GM18502 (cell line): ENCODE data around the gene P2RX2.
A peak's percentile ranks its signal among the peaks of the same experiment; 100 is the strongest.

ENCODE experiments used
- ATAC-seq: cut with Tn5 transposase; IDR thresholded peaks from one replicate; pipeline ENCODE4 v1.9.1; 2021; ENCODE audit warnings: mild to moderate bottlenecking; ENCODE audit not compliant: unreplicated experiment, poor library complexity

The P2RX2 gene

GRCh38 chr12:132600048-132601032 lies 18.2 kb upstream of the P2RX2 start:
- ATAC-seq, result no peak

GRCh38 chr12:132601171-132601883 lies 17.2 kb upstream of the P2RX2 start:
- no peak for ATAC-seq

- no peak for ATAC-seq
Observed at GRCh38 chr12:132602572-132603239, 15.9 kb upstream of the P2RX2 start.

GRCh38 chr12:132603240-132604150 lies 15.1 kb upstream of the P2RX2 start:
- ATAC-seq, result no peak

GRCh38 chr12:132604151-132604618 lies 14.4 kb upstream of the P2RX2 start:
- ATAC-seq, result no peak

GRCh38 chr12:132604668-132605441 lies 13.7 kb upstream of the P2RX2 start:
- ATAC-seq, result no peak

- no peak for ATAC-seq
Observed at GRCh38 chr12:132605892-132606291, 12.7 kb upstream of the P2RX2 start.

- no peak for ATAC-seq
Observed at GRCh38 chr12:132606466-132606865, 12.1 kb upstream of the P2RX2 start.

- ATAC-seq, result no peak
Observed at GRCh38 chr12:132606927-132607326, 11.6 kb upstream of the P2RX2 start.

GRCh38 chr12:132608231-132609171 lies 10.1 kb upstream of the P2RX2 start:
- ATAC-seq, result no peak

- ATAC-seq, result no peak
Observed at GRCh38 chr12:132610051-132610759, 8.4 kb upstream of the P2RX2 start, which contains the start of gene LRCOL1. TSS of gene LRCOL1 (minus strand) at chr12:132610582. CDS start at chr12:132606251, 4,331 bp downstream.

GRCh38 chr12:132610866-132611602 lies 7.5 kb upstream of the P2RX2 start:
- no peak for ATAC-seq

GRCh38 chr12:132611620-132612019 lies 7.0 kb upstream of the P2RX2 start:
- no peak for ATAC-seq

GRCh38 chr12:132614029-132614428 lies 4.5 kb upstream of the P2RX2 start:
- no peak for ATAC-seq

GRCh38 chr12:132614861-132615578 lies 3.6 kb upstream of the P2RX2 start:
- ATAC-seq, result peak; percentile 78

GRCh38 chr12:132615579-132616038 lies 3.0 kb upstream of the P2RX2 start:
- no peak for ATAC-seq
